Suprapubic skin (tissue), 4 donors: ENCODE measurements around the gene RNF112. TPM values are rescaled to one million over a fixed set of nuclear protein-coding genes. Genes with fewer than 3 reads are reported as not detected.

Experiments used
- DNase-seq, 2 donors: peaks; one replicate each; pipeline ENCODE4 v3.0.0-alpha.2; 2019; ENCODE audit warnings: low spot score in 2 of 2
- H3K27ac ChIP-seq: fragments of 200-600 bp; sonication (generic); one replicate; pipeline ENCODE4 v1.5.1; 2019
- H3K27me3 ChIP-seq: fragments of 200-600 bp; sonication (generic); one replicate; pipeline ENCODE4 v1.5.1; 2019
- H3K36me3 ChIP-seq: fragments of 200-600 bp; sonication (generic); one replicate; pipeline ENCODE4 v1.5.1; 2019
- H3K4me1 ChIP-seq: fragments of 200-600 bp; sonication (generic); one replicate; pipeline ENCODE4 v1.5.1; 2019
- H3K4me3 ChIP-seq: fragments of 200-600 bp; sonication (generic); one replicate; pipeline ENCODE4 v1.5.1; 2019; ENCODE audit warnings: mild to moderate bottlenecking
- H3K9me3 ChIP-seq: fragments of 200-600 bp; sonication (generic); one replicate; pipeline ENCODE4 v1.5.1; 2019
- CTCF ChIP-seq, 2 donors: fragments of 200-600 bp in 1 of 2; fragments of 450-650 bp in 1 of 2; sonication (generic) in 1 of 2; IDR thresholded peaks; one replicate each; pipeline ENCODE4 v1.5.1; 2016 to 2019; ENCODE audit warnings: antibody characterized with exemption in 2 of 2, mild to moderate bottlenecking in 1 of 2, moderate library complexity in 1 of 2
- EP300 ChIP-seq: sonication (generic); formaldehyde crosslinking; IDR thresholded peaks from one replicate; pipeline ENCODE4 v1.6.1; 2017; ENCODE audit warnings: antibody characterized with exemption
- POLR2A ChIP-seq, 2 donors: fragments of 450-650 bp; IDR thresholded peaks; one replicate each; pipeline ENCODE4 v1.6.1; 2017; ENCODE audit warnings: antibody characterized with exemption in 2 of 2, mild to moderate bottlenecking in 2 of 2, moderate library complexity in 2 of 2
- POLR2AphosphoS5 ChIP-seq, 3 donors: sonication (generic); formaldehyde crosslinking; IDR thresholded peaks; one replicate each; pipeline ENCODE4 v1.6.1; 2017; ENCODE audit warnings: antibody characterized with exemption in 3 of 3
- WGBS: methylation state at CpG from one replicate; pipeline ENCODE4 v1.1.5; 2018; 5-methylcytosine and 5-hydroxymethylcytosine counted together
- total RNA-seq, 4 donors: library from RNA; depleted of rRNA; stranded (reverse); fragments of >200 nt; gene quantifications; one replicate each; pipeline ENCODE4 v1.1.0, GENCODE V29; 2016

The RNF112 gene
- total RNA-seq, 4 donors from 2014 or later, result 0.62 to 3.9 (median 1.5) TPM

- TF ChIP-seq POLR2A (IDR thresholded peaks at IDR 0.05), result no peak
- peak in 1 of 2 donors; percentile 10 for TF ChIP-seq CTCF (IDR thresholded peaks at IDR 0.05)
- H3K4me3 ChIP-seq, result no peak overlapping the region
- H3K9me3 ChIP-seq, result no peaks in the 10 kb centered on the region
- no peaks in the 10 kb centered on the region for H3K36me3 ChIP-seq
- H3K4me1 ChIP-seq, result peaks cover 13% of the 10 kb centered on the region
- no peak overlapping the region for H3K27ac ChIP-seq
- WGBS, result 72% methylated on average over 6 of the region's 7 CpGs
- H3K27me3 ChIP-seq, result no peaks in the 10 kb centered on the region
- no peak for DNase-seq
These were observed 7.4 kb downstream of the RNF112 start for GRCh38 chr17:19418251-19418992.

DNA sequence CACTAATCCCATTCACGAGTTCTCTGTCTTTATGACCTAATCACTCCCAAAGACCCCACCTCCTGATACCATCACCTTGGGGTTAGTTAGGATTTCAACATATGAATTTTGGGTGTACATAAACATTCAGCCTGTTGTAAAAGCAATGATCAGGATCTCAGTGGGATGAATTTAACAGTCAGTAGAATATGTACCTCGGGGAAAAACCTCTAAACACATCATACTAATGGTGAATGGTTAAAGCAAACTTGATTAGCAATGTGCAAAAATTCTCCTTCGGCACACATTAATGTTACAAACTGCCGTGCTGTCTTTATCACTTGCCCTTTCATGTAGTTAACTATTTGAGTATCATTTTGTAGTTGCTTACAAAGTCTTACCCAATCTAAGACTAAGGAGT is 10.2 kb downstream of the RNF112 start:
- Histone ChIP-seq H3K4me3 (no peak overlapping the region), H3K9me3 (no peaks in the 10 kb centered on the region), H3K27ac (no peak overlapping the region), H3K4me1 (peaks cover 22% of the 10 kb centered on the region), H3K27me3 (no peaks in the 10 kb centered on the region), H3K36me3 (no peaks in the 10 kb centered on the region)
- WGBS, result 69% methylated on average over 4 of the region's 4 CpGs
- DNase-seq, result no peak
- TF ChIP-seq POLR2AphosphoS5 (IDR thresholded peaks at IDR 0.05) (no peak), CTCF (IDR thresholded peaks at IDR 0.05) (no peak), POLR2A (IDR thresholded peaks at IDR 0.05) (no peak), EP300 (no peak)

GRCh38 chr17:19421926-19422325 is 10.9 kb downstream of the RNF112 start:
- H3K4me3 ChIP-seq, result no peak overlapping the region
- no peak for DNase-seq
- no peak overlapping the region for H3K27ac ChIP-seq
- no peak for TF ChIP-seq POLR2AphosphoS5 (IDR thresholded peaks at IDR 0.05)
- no peak for TF ChIP-seq EP300
- no peaks in the 10 kb centered on the region for H3K27me3 ChIP-seq
- H3K4me1 ChIP-seq, result peaks cover 22% of the 10 kb centered on the region
- no peaks in the 10 kb centered on the region for H3K36me3 ChIP-seq
- H3K9me3 ChIP-seq, result no peaks in the 10 kb centered on the region
- 78% methylated on average over 6 of the region's 6 CpGs for WGBS

GRCh38 chr17:19424934-19425868 is 14.2 kb downstream of the RNF112 start:
- 71% methylated on average over 8 of the region's 8 CpGs for WGBS
- no peak overlapping the region for H3K27ac ChIP-seq
- H3K4me1 ChIP-seq, result peaks cover 9% of the 10 kb centered on the region

DNA sequence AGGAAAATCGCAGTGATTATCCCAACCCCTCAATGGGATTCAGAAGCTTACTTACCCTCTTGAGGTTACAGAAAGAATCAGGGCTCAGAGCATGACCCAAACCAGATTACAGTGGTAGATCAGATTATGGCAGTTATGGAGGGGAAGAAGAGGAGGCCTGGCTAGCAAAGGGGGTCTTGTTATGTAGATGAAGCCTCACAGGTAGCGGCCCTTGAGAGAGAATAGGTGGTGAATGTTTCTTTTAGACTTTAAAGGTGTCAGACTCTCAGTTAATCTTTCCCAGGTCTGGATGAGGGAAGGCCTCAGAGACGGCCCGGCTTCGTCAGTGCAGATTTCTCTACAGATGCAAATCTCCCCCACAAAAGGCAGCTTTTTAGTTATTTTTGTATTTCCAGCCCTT is 15.6 kb downstream of the RNF112 start:
- WGBS, result 93% methylated on average over 5 of the region's 5 CpGs
- Histone ChIP-seq H3K4me1 (peaks cover 9% of the 10 kb centered on the region), H3K9me3 (no peaks in the 10 kb centered on the region), H3K4me3 (no peak overlapping the region), H3K36me3 (no peaks in the 10 kb centered on the region), H3K27me3 (no peaks in the 10 kb centered on the region), H3K27ac (no peak overlapping the region)
- no peak for DNase-seq
- TF ChIP-seq CTCF (IDR thresholded peaks at IDR 0.05), result no peak
- TF ChIP-seq POLR2AphosphoS5 (IDR thresholded peaks at IDR 0.05), result no peak
- no peak for TF ChIP-seq POLR2A (IDR thresholded peaks at IDR 0.05)
- TF ChIP-seq EP300, result no peak

More at GRCh38 chr17:19424934-19425868, 14.2 kb downstream of the RNF112 start:
- DNase-seq, result peak in 1 of 2 donors; percentile 23
- Histone ChIP-seq H3K36me3 (no peaks in the 10 kb centered on the region), H3K27me3 (no peaks in the 10 kb centered on the region), H3K4me3 (no peak overlapping the region), H3K9me3 (no peaks in the 10 kb centered on the region)
- TF ChIP-seq POLR2A (IDR thresholded peaks at IDR 0.05) (no peak), POLR2AphosphoS5 (IDR thresholded peaks at IDR 0.05) (no peak), CTCF (IDR thresholded peaks at IDR 0.05) (no peak), EP300 (no peak)
